Skeletal muscle tissue (tissue), 4 donors: Measurements from ENCODE around the gene ACOT7. TPM values are rescaled to one million over a fixed set of nuclear protein-coding genes. Genes with fewer than 3 reads are reported as not detected.

Experiments used
- H3K27ac ChIP-seq: one replicate; pipeline ENCODE4 v1.7.0; 2013; ENCODE audit warnings: mild to moderate bottlenecking, low read depth, low read length, inconsistent platforms
- H3K27me3 ChIP-seq, 3 donors: one replicate each; pipeline ENCODE4 v1.7.0; 2013; ENCODE audit warnings: low read length in 3 of 3; ENCODE audit not compliant: control insufficient read depth in 3 of 3, insufficient read depth in 3 of 3
- H3K36me3 ChIP-seq, 3 donors: one replicate each; pipeline ENCODE4 v1.7.0; 2013; ENCODE audit warnings: low read length in 3 of 3; ENCODE audit not compliant: control insufficient read depth in 3 of 3, insufficient read depth in 3 of 3
- H3K4me1 ChIP-seq, 3 donors: one replicate each; pipeline ENCODE4 v1.7.0; 2013; ENCODE audit warnings: low read length in 3 of 3, mild to moderate bottlenecking in 3 of 3; ENCODE audit not compliant: control insufficient read depth in 3 of 3, insufficient read depth in 3 of 3
- H3K4me3 ChIP-seq, 3 donors: one replicate each; pipeline ENCODE4 v1.7.0; 2013; ENCODE audit warnings: low read length in 3 of 3
- H3K9ac ChIP-seq, 3 donors: one replicate each; pipeline ENCODE4 v1.7.0; 2013; ENCODE audit warnings: low read length in 3 of 3, mild to moderate bottlenecking in 3 of 3, moderate library complexity in 2 of 3, low read depth in 1 of 3
- H3K9me3 ChIP-seq, 3 donors: one replicate each; pipeline ENCODE4 v1.7.0; 2013; ENCODE audit warnings: low read length in 3 of 3; ENCODE audit not compliant: control insufficient read depth in 3 of 3
- total RNA-seq: library from RNA; depleted of rRNA; stranded (reverse); fragments of >200 nt; gene quantifications from one replicate; pipeline ENCODE4 v1.2.3, GENCODE V29; 2014
- donor health status: Osteomylitis.

Gene ACOT7
- total RNA-seq, 1 donor from 2014 or later = 3.7 TPM

GRCh38 chr1:6354659-6355317, 38.8 kb downstream of the ACOT7 start:
- H3K9me3 ChIP-seq = no peaks in the 10 kb centered on the region
- H3K9ac ChIP-seq = no peak overlapping the region
- H3K27ac ChIP-seq = no peak overlapping the region
- H3K4me3 ChIP-seq = peak overlapping the region in 1 of 3 donors; percentile 5
- peaks cover 38 to 59% (median 46%) of the 10 kb centered on the region in 3 donors for H3K4me1 ChIP-seq
- no peaks in the 10 kb centered on the region for H3K36me3 ChIP-seq
- H3K27me3 ChIP-seq = no peaks in the 10 kb centered on the region

DNA sequence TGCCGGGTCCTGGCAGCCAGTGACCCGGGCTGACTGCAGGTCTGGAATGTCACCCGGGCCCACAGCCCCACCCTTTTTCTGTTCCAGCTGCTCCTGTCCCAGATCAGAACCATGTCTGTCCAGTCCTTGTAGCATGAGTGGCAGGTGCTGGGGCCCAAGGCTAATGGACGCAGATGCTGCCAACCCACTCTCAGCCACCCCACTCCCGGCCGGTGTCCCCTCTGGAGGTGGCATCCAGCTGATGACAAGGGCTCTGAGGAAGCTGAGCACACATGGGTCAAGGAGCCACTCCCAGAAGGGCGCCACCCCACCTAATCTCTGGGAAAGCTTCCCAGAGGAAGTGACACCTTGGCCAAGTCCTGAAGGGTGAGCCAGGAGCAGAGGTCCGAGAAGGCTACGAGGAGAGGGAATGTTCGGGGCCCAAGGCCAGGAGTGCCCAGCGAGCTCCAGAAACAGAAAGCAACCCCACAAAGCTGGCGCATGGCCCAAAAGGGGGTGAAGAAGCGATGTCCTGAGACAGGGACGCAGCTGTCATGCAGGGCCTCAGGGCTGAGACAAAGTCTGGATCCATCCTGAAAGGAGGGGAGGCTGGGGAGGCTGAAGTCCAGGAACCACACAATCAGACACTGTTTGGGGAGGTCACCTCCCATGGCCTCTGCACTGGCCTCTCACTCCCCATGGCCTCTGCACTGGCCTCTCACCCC, 39.5 kb downstream of the ACOT7 start:
- H3K4me3 ChIP-seq = peak overlapping the region in 2 of 3 donors; percentile 5 to 49
- H3K27me3 ChIP-seq = no peaks in the 10 kb centered on the region
- H3K27ac ChIP-seq = peak overlapping the region; percentile 28
- H3K9ac ChIP-seq = peak overlapping the region in 1 of 3 donors; percentile 60
- H3K9me3 ChIP-seq = no peaks in the 10 kb centered on the region
- H3K36me3 ChIP-seq = no peaks in the 10 kb centered on the region
- peaks cover 33 to 56% (median 45%) of the 10 kb centered on the region in 3 donors for H3K4me1 ChIP-seq

GRCh38 chr1:6353619-6353954, 40.0 kb downstream of the ACOT7 start:
- H3K4me1 ChIP-seq = peaks cover 28 to 52% (median 46%) of the 10 kb centered on the region in 3 donors
- H3K9me3 ChIP-seq = no peaks in the 10 kb centered on the region
- peak overlapping the region; percentile 28 for H3K27ac ChIP-seq
- H3K36me3 ChIP-seq = no peaks in the 10 kb centered on the region
- no peak overlapping the region for H3K4me3 ChIP-seq
- no peaks in the 10 kb centered on the region for H3K27me3 ChIP-seq
- H3K9ac ChIP-seq = peak overlapping the region in 1 of 3 donors; percentile 60

DNA sequence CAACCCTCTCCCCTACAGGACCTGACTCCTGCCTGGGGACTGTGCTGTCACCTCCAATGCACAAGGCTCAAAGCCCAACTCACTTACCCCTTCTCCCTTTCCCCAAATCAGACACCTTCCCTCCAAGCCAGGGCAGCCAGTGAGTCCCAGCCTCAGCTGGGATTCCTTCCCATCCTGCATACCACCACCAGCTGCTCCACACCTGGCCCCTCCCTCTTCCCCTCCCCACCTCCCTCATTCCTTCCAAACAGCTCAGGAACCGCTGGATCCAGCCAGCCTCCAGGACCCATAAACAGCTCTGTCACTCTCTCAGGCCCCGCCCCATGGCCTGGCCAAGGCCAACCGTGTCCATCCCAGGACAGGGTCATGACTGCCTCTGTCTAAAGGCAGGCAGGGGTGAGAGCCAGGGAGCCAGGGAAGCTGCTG, 41.4 kb downstream of the ACOT7 start:
- Histone ChIP-seq H3K4me3 (no peak overlapping the region), H3K4me1 (peaks cover 28 to 54% (median 45%) of the 10 kb centered on the region in 3 donors), H3K27ac (no peak overlapping the region), H3K27me3 (no peaks in the 10 kb centered on the region), H3K9ac (no peak overlapping the region), H3K9me3 (no peaks in the 10 kb centered on the region), H3K36me3 (no peaks in the 10 kb centered on the region)

DNA sequence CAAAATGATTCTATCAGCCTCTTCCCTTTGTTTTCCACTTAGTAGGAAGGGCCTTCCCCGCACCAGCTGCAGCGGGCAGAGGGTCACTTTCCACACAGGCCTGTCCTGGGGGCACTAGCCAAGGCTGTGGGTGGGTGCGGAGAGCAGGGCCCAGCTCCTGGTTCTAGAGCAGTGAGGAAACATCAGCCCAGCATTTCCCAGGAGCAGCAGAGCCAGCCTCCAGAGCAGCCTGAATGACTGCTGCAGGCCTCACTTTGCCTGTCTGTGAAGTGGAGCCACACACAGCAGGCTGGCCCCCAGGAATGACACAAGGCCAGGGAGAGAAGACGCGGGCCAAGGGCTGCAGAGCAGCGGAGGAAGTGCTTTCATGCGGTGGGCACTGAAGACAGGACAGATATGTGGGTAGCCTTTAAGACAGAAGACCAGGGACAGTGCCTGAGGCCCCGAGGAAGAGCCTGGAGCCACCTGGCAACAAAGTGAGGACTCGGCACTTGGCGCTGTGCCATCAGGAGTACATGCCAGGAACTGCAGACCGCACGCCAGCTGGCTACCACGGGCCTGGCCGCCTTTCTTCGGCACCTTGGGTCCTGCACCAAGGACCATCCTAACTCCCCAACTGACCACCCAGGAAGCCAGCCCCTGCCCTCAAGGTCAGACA, 42.0 kb downstream of the ACOT7 start:
- no peaks in the 10 kb centered on the region for H3K27me3 ChIP-seq
- no peak overlapping the region for H3K9ac ChIP-seq
- H3K4me1 ChIP-seq = peaks cover 28 to 54% (median 45%) of the 10 kb centered on the region in 3 donors
- no peak overlapping the region for H3K27ac ChIP-seq
- H3K4me3 ChIP-seq = no peak overlapping the region
- H3K36me3 ChIP-seq = no peaks in the 10 kb centered on the region
- H3K9me3 ChIP-seq = no peaks in the 10 kb centered on the region

GRCh38 chr1:6350416-6351088, 43.0 kb downstream of the ACOT7 start:
- H3K27me3 ChIP-seq = no peaks in the 10 kb centered on the region
- H3K9ac ChIP-seq = no peak overlapping the region
- H3K9me3 ChIP-seq = no peaks in the 10 kb centered on the region
- peaks cover 28 to 54% (median 45%) of the 10 kb centered on the region in 3 donors for H3K4me1 ChIP-seq
- no peak overlapping the region for H3K4me3 ChIP-seq
- no peaks in the 10 kb centered on the region for H3K36me3 ChIP-seq
- no peak overlapping the region for H3K27ac ChIP-seq

DNA sequence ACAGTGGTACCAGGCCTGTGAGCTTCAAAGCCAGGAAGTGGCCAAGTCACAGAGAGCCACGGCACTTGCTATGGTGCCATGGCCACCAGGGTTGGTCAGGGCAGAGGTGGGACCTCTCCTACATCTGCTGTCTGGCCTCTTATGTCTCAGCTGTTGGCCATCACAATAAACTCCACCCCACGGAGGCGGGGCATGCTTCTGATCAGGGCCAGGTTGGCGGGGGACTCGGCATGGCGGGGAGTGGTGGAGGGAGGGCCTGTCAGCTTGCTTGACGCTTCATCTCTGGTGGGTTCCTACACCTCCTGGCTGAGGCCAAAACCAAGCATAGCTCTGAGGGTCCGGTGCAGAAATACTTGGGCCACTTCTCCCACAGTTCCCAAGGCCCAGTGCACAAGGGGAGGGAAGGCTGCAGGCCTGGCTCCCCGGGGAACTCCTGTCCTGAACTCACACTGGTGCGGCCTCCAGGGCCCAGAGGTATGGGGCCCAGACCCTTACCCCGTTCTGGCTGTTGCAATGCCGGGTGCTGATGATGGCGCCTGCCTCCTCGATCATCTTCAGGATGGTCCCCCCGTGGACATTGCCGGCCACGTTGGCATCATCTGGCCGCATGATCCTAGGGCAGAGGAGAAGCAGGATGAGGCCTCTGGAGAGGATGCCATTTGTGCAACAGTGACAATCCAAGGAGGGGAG, 44.2 kb downstream of the ACOT7 start:
- no peaks in the 10 kb centered on the region for H3K36me3 ChIP-seq
- H3K4me1 ChIP-seq = peaks cover 27 to 53% (median 44%) of the 10 kb centered on the region in 3 donors
- H3K27ac ChIP-seq = no peak overlapping the region
- no peak overlapping the region for H3K9ac ChIP-seq
- H3K27me3 ChIP-seq = no peaks in the 10 kb centered on the region
- no peak overlapping the region for H3K4me3 ChIP-seq
- no peaks in the 10 kb centered on the region for H3K9me3 ChIP-seq

- Histone ChIP-seq H3K9ac (no peak overlapping the region), H3K4me3 (no peak overlapping the region), H3K9me3 (no peaks in the 10 kb centered on the region), H3K36me3 (no peaks in the 10 kb centered on the region), H3K4me1 (peaks cover 20 to 45% (median 37%) of the 10 kb centered on the region in 3 donors), H3K27ac (peak overlapping the region; percentile 56), H3K27me3 (no peaks in the 10 kb centered on the region)
These were observed 44.9 kb downstream of the ACOT7 start for GRCh38 chr1:6348511-6349191.
